Kidney epithelial cell (primary cell): Measurements from ENCODE around the gene TMEM255B. TPM values are rescaled to one million over a fixed set of nuclear protein-coding genes. Genes with fewer than 3 reads are reported as not detected.

Source experiments
- DNase-seq: peaks from one replicate; pipeline ENCODE4 v3.0.0-alpha.2; 2010; ENCODE audit warnings: low read depth
- H3K27me3 ChIP-seq: 2 replicates; pipeline ENCODE4 v1.6.0; 2011; ENCODE audit warnings: low read length; ENCODE audit not compliant: control insufficient read depth, insufficient read depth
- H3K36me3 ChIP-seq: 2 replicates; pipeline ENCODE4 v1.5.1; 2011; ENCODE audit warnings: low read length; ENCODE audit not compliant: control insufficient read depth, insufficient read depth
- H3K4me3 ChIP-seq: 2 replicates; pipeline ENCODE4 v1.5.1; 2011; ENCODE audit warnings: low read depth, mild to moderate bottlenecking, control low read depth, low read length
- CTCF ChIP-seq: IDR thresholded peaks from 2 replicates; pipeline ENCODE4 v1.5.1; 2011; ENCODE audit warnings: mild to moderate bottlenecking, moderate library complexity, low read length, control low read depth, inconsistent platforms; ENCODE audit not compliant: insufficient read depth, poor library complexity, severe bottlenecking
- total RNA-seq: library from RNA; depleted of rRNA; stranded (reverse); fragments of >200 nt; gene quantifications from 2 replicates; pipeline ENCODE4 v1.2.3, GENCODE V29; 2015

The TMEM255B gene
- total RNA-seq, 1 donor from 2014 or later = 11.4 TPM

GRCh38 chr13:113850722-113851479 is 91.9 kb downstream of the TMEM255B start:
- no peak for DNase-seq
- H3K36me3 ChIP-seq = no peaks in the 10 kb centered on the region
- H3K27me3 ChIP-seq = no peaks in the 10 kb centered on the region
- TF ChIP-seq CTCF = no peak
- H3K4me3 ChIP-seq = no peak overlapping the region

GRCh38 chr13:113851480-113851803 is 92.4 kb downstream of the TMEM255B start:
- Histone ChIP-seq H3K36me3 (no peaks in the 10 kb centered on the region), H3K4me3 (no peak overlapping the region)

GRCh38 chr13:113851826-113852535 is 93.0 kb downstream of the TMEM255B start:
- no peaks in the 10 kb centered on the region for H3K36me3 ChIP-seq
- no peak for TF ChIP-seq CTCF
- no peaks in the 10 kb centered on the region for H3K27me3 ChIP-seq
- H3K4me3 ChIP-seq = no peak overlapping the region
- no peak for DNase-seq

More at GRCh38 chr13:113851480-113851803, 92.4 kb downstream of the TMEM255B start:
- H3K27me3 ChIP-seq = no peaks in the 10 kb centered on the region
- no peak for DNase-seq
- no peak for TF ChIP-seq CTCF

- Histone ChIP-seq H3K27me3 (no peaks in the 10 kb centered on the region), H3K36me3 (no peaks in the 10 kb centered on the region), H3K4me3 (no peak overlapping the region)
- no peak for DNase-seq
- TF ChIP-seq CTCF = no peak
Measured at GRCh38 chr13:113852536-113853517, 93.8 kb downstream of the TMEM255B start.

GRCh38 chr13:113853518-113854237 is 94.7 kb downstream of the TMEM255B start:
- Histone ChIP-seq H3K4me3 (no peak overlapping the region), H3K27me3 (no peaks in the 10 kb centered on the region), H3K36me3 (no peaks in the 10 kb centered on the region)
- no peak for TF ChIP-seq CTCF
- no peak for DNase-seq
